H1 (cell line): Measurements from ENCODE around the gene TUBE1. TPM values are rescaled to one million over a fixed set of nuclear protein-coding genes. Genes with fewer than 3 reads are reported as not detected.

Experiments used
- CTCF ChIA-PET: fragments of 300-600 bp; sonication (Branson Sonifier 250); formaldehyde crosslinking; loops from one replicate; lab custom pipeline; 2021; ENCODE audit not compliant: partially characterized antibody; lab: Charles Lee
- POLR2A ChIA-PET: fragments of 300-600 bp; sonication (Branson Sonifier 250); formaldehyde crosslinking; loops from one replicate; lab custom pipeline; 2021; ENCODE audit warnings: inconsistent platforms; ENCODE audit not compliant: partially characterized antibody; lab: Charles Lee
- DNase-seq, 2 experiments: peaks; one replicate each; pipeline versions ENCODE4 v3.0.0 to v3.0.0-alpha.2; 2010 to 2022; ENCODE audit warnings: low spot score in 2 of 2, low read depth in 1 of 2, mixed read lengths in 1 of 2
- FAIRE-seq: peaks from 2 replicates; lab custom pipeline; 2011; peaks lifted over from hg19 to GRCh38; lab: Jason Lieb, UNC
- H2AFZ ChIP-seq: 2 replicates; pipeline ENCODE4 v1.8.1; 2012; ENCODE audit warnings: low read length, inconsistent platforms
- H2AK5ac ChIP-seq: 2 replicates; pipeline ENCODE4 v1.6.1; 2013; ENCODE audit warnings: low read depth, low read length
- H2BK120ac ChIP-seq: replicated peaks from 2 replicates; pipeline ENCODE3; 2013; ENCODE audit warnings: low read depth, low read length, inconsistent platforms
- H2BK12ac ChIP-seq: 2 replicates; pipeline ENCODE4 v1.6.1; 2013; ENCODE audit warnings: low read depth, low read length
- H2BK15ac ChIP-seq: 2 replicates; pipeline ENCODE4 v1.6.1; 2013; ENCODE audit warnings: low read length
- H2BK20ac ChIP-seq: 2 replicates; pipeline ENCODE4 v1.6.1; 2013; ENCODE audit warnings: low read length
- H2BK5ac ChIP-seq: 2 replicates; pipeline ENCODE4 v1.6.1; 2013; ENCODE audit warnings: low read depth, low read length
- H3K14ac ChIP-seq: 2 replicates; pipeline ENCODE4 v1.6.1; 2013; ENCODE audit warnings: inconsistent platforms; ENCODE audit not compliant: insufficient read length
- H3K18ac ChIP-seq: 2 replicates; pipeline ENCODE4 v1.6.1; 2013; ENCODE audit warnings: low read length; ENCODE audit errors: extremely low read depth
- H3K23ac ChIP-seq: 2 replicates; pipeline ENCODE4 v1.6.1; 2013; ENCODE audit warnings: inconsistent platforms; ENCODE audit not compliant: insufficient read length
- H3K23me2 ChIP-seq: 2 replicates; pipeline ENCODE4 v1.6.1; 2013; ENCODE audit warnings: low read depth, low read length
- H3K27ac ChIP-seq: 2 replicates; pipeline ENCODE4 v1.6.1; 2011; ENCODE audit warnings: low read depth, low read length, inconsistent platforms
- H3K27me3 ChIP-seq, 4 experiments: replicated peaks in 1 of 4; 1 replicate in 1 of 4; 2 replicates in 3 of 4; pipeline versions ENCODE4 v1.6.1 to v1.8.1; 2011 to 2013; ENCODE audit warnings: low read length in 3 of 4, mild to moderate bottlenecking in 3 of 4, inconsistent platforms in 2 of 4, mixed read lengths in 2 of 4, moderate library complexity in 1 of 4; ENCODE audit not compliant: control insufficient read depth in 3 of 4, insufficient read depth in 3 of 4; ENCODE audit errors: extremely low read depth in 1 of 4
- H3K36me3 ChIP-seq, 4 experiments: 2 replicates each; pipeline versions ENCODE4 v1.6.1 to v1.8.1; 2011 to 2013; ENCODE audit warnings: mild to moderate bottlenecking in 4 of 4, low read length in 3 of 4, moderate library complexity in 2 of 4, control low read depth in 1 of 4, inconsistent platforms in 1 of 4; ENCODE audit not compliant: insufficient read depth in 4 of 4, control insufficient read depth in 2 of 4
- H3K4ac ChIP-seq: replicated peaks from 2 replicates; pipeline ENCODE3; 2013; ENCODE audit warnings: low read length, low read depth, mixed read lengths, inconsistent platforms; ENCODE audit not compliant: insufficient read length
- H3K4me1 ChIP-seq, 4 experiments: replicated peaks in 1 of 4; 1 replicate in 1 of 4; 2 replicates in 3 of 4; pipeline versions ENCODE4 v1.6.1 to v1.8.1; 2011 to 2013; ENCODE audit warnings: low read length in 3 of 4, inconsistent platforms in 2 of 4, mixed read lengths in 1 of 4; ENCODE audit not compliant: insufficient read depth in 4 of 4, control insufficient read depth in 3 of 4
- H3K4me2 ChIP-seq, 2 experiments: 2 replicates each; pipeline versions ENCODE4 v1.6.1 to v1.8.1; 2011 to 2013; ENCODE audit warnings: low read depth in 2 of 2, low read length in 2 of 2, control low read depth in 1 of 2, inconsistent platforms in 1 of 2, mild to moderate bottlenecking in 1 of 2; ENCODE audit not compliant: insufficient read depth in 1 of 2
- H3K4me3 ChIP-seq, 4 experiments: fragments of 200-600, 300-600 bp in 1 of 4; sonication (generic), shearing (Covaris generic), sonication (Bioruptor Twin) in 1 of 4; 2 replicates each; pipeline versions ENCODE4 v1.5.1 to v1.8.1; 2011 to 2016; ENCODE audit warnings: low read length in 4 of 4, low read depth in 3 of 4, control low read depth in 2 of 4, inconsistent platforms in 2 of 4, mild to moderate bottlenecking in 2 of 4, mixed read lengths in 1 of 4, moderate library complexity in 1 of 4; ENCODE audit not compliant: insufficient read depth in 2 of 4; ENCODE audit errors: extremely low read depth in 1 of 4
- H3K56ac ChIP-seq: replicated peaks from 2 replicates; pipeline ENCODE3; 2013; ENCODE audit warnings: low read depth, mild to moderate bottlenecking, mixed read lengths, low read length, inconsistent platforms; ENCODE audit not compliant: insufficient read length
- H3K79me1 ChIP-seq: 2 replicates; pipeline ENCODE4 v1.6.1; 2013; ENCODE audit warnings: low read depth, low read length, control low read depth
- H3K79me2 ChIP-seq, 2 experiments: 2 replicates each; pipeline versions ENCODE4 v1.6.1 to v1.8.1; 2012 to 2013; ENCODE audit warnings: low read length in 2 of 2, mild to moderate bottlenecking in 2 of 2, inconsistent platforms in 1 of 2; ENCODE audit not compliant: insufficient read depth in 2 of 2, control insufficient read depth in 1 of 2
- H3K9ac ChIP-seq, 4 experiments: replicated peaks in 1 of 4; 1 replicate in 1 of 4; 2 replicates in 3 of 4; pipeline versions ENCODE4 v1.6.1 to v1.8.1; 2011 to 2013; ENCODE audit warnings: low read depth in 3 of 4, low read length in 3 of 4, control low read depth in 2 of 4, mild to moderate bottlenecking in 2 of 4, moderate library complexity in 2 of 4, inconsistent platforms in 1 of 4; ENCODE audit errors: extremely low read depth in 1 of 4
- H3K9me3 ChIP-seq, 2 experiments: 2 replicates each; pipeline versions ENCODE4 v1.6.1 to v1.8.1; 2012 to 2013; ENCODE audit warnings: mild to moderate bottlenecking in 2 of 2, moderate library complexity in 2 of 2, control low read depth in 1 of 2, inconsistent platforms in 1 of 2, low read depth in 1 of 2, low read length in 1 of 2, mixed read lengths in 1 of 2; ENCODE audit not compliant: insufficient read depth in 2 of 2
- H4K20me1 ChIP-seq, 2 experiments: replicated peaks in 1 of 2; 2 replicates each; pipeline versions ENCODE3 to v1.8.1; 2011 to 2013; ENCODE audit warnings: inconsistent platforms in 2 of 2, low read length in 2 of 2, mild to moderate bottlenecking in 1 of 2; ENCODE audit not compliant: insufficient read depth in 2 of 2, control insufficient read depth in 1 of 2
- H4K5ac ChIP-seq: 2 replicates; pipeline ENCODE4 v1.6.1; 2013; ENCODE audit warnings: low read length, low read depth, mixed read lengths, inconsistent platforms; ENCODE audit not compliant: insufficient read length
- H4K8ac ChIP-seq: 2 replicates; pipeline ENCODE4 v1.8.0; 2013; ENCODE audit warnings: mild to moderate bottlenecking, moderate library complexity, low read length, inconsistent platforms; ENCODE audit not compliant: insufficient read depth; ENCODE audit errors: extremely low read depth
- H4K91ac ChIP-seq: replicated peaks from 2 replicates; pipeline ENCODE3; 2013; ENCODE audit warnings: low read length, mixed read lengths, inconsistent platforms; ENCODE audit not compliant: insufficient read length
- CBX8 ChIP-seq: fragments of 300-800, 300-1000 bp; sonication (generic); IDR thresholded peaks from 2 replicates; pipeline ENCODE4 v1.7.1; 2016; ENCODE audit warnings: low read depth, low read length, borderline replicate concordance
- CEBPB ChIP-seq: IDR thresholded peaks from 2 replicates; pipeline ENCODE4 v1.6.1; 2012; ENCODE audit warnings: low read depth, low read length
- CREB1 ChIP-seq: IDR thresholded peaks from 2 replicates; pipeline ENCODE4 v1.6.1; 2012; ENCODE audit warnings: inconsistent platforms
- EGR1 ChIP-seq: IDR thresholded peaks from 2 replicates; pipeline ENCODE4 v1.6.1; 2011; ENCODE audit warnings: low read depth, low read length, borderline replicate concordance
- GTF2F1 ChIP-seq: IDR thresholded peaks from 2 replicates; pipeline ENCODE4 v1.6.1; 2012; ENCODE audit warnings: low read depth, low read length, improper control_type of control experiment, borderline replicate concordance
- HDAC2 ChIP-seq, 2 experiments: fragments of 300-600 bp in 1 of 2; sonication (generic) in 1 of 2; IDR thresholded peaks; 2 replicates each; pipeline ENCODE4 v1.6.1; 2011 to 2012; ENCODE audit warnings: low read depth in 2 of 2, low read length in 2 of 2, mild to moderate bottlenecking in 2 of 2, moderate library complexity in 2 of 2, borderline replicate concordance in 1 of 2, inconsistent platforms in 1 of 2
- PHF8 ChIP-seq: fragments of 200-600 bp; sonication (generic); conservative IDR thresholded peaks from 2 replicates; pipeline ENCODE4 v1.7.1; 2012; ENCODE audit warnings: low read depth, mild to moderate bottlenecking, inconsistent platforms, low read length, moderate library complexity
- POU5F1 ChIP-seq: IDR thresholded peaks from 2 replicates; pipeline ENCODE4 v1.6.1; 2011; ENCODE audit warnings: low read depth, mild to moderate bottlenecking, low read length, moderate library complexity
- RAD21 ChIP-seq, 2 experiments: IDR thresholded peaks in 1 of 2; conservative IDR thresholded peaks in 1 of 2; 2 replicates each; pipeline ENCODE4 v1.6.1; 2011; ENCODE audit warnings: low read depth in 2 of 2, low read length in 2 of 2, improper control_type of control experiment in 1 of 2, inconsistent platforms in 1 of 2, mild to moderate bottlenecking in 1 of 2, moderate library complexity in 1 of 2
- SIRT6 ChIP-seq: IDR thresholded peaks from one replicate; pipeline ENCODE4 v1.7.1; 2012; ENCODE audit warnings: low read length, inconsistent platforms
- SIX5 ChIP-seq: IDR thresholded peaks from 2 replicates; pipeline ENCODE4 v1.6.1; 2011; ENCODE audit warnings: mild to moderate bottlenecking, low read depth, low read length
- WGBS, 2 experiments: shearing (Covaris generic) in 1 of 2; methylation state at CpG; one replicate each; pipeline versions ENCODE4 v1.1.6 to v1.1.7; 2013 to 2015; ENCODE audit warnings: low lambda C conversion rate in 2 of 2, mixed read lengths in 2 of 2, inconsistent platforms in 1 of 2, low coverage in 1 of 2, missing lambda C conversion rate in 1 of 2; ENCODE audit not compliant: insufficient replicate concordance in 2 of 2, insufficient coverage in 1 of 2, insufficient read length in 1 of 2; ENCODE audit errors: extremely low coverage in 1 of 2, missing lambda C conversion rate in 1 of 2; 5-methylcytosine and 5-hydroxymethylcytosine counted together
- polyA plus RNA-seq, 7 experiments: library from polyadenylated mRNA; depleted of rRNA in 3 of 7; stranded (reverse) in 5 of 7; unstranded in 2 of 7; fragments of >200 nt in 5 of 7; fragments of 200-250 nt in 2 of 7; gene quantifications; 1 replicate in 5 of 7; 2 replicates in 1 of 7; 4 replicates in 1 of 7; pipeline versions ENCODE4 v1.2.1 to v1.2.3, GENCODE V29; 2011 to 2013; ENCODE audit warnings: missing spikeins in 2 of 7, mixed read lengths in 2 of 7
- total RNA-seq: library from RNA; stranded (reverse); fragmentation: NEBNext Ultra II Directional; extraction: Animal tissue kit (Norgen Biotek cat#: 25700); gene quantifications from 2 replicates; pipeline ENCODE4 v1.2.1, GENCODE V29; 2021
- TF ChIP-seq, protein P1 (sequence below): IDR thresholded peaks from 2 replicates; pipeline ENCODE4 v1.6.1; 2012; ENCODE audit warnings: low read length, inconsistent platforms

TUBE1 gene
- total and polyA plus RNA-seq, 2 of the 8 experiments (the other 6 are each of a cell fraction or from before 2014, with no cell fraction given) = 8.0 to 15.9 TPM

- DNase-seq (no peak), FAIRE-seq (no peak)
- H3K18ac ChIP-seq = no peak overlapping the region
- H3K9ac ChIP-seq = no peak overlapping the region
- no peak overlapping the region for H2BK5ac ChIP-seq
- H2BK15ac ChIP-seq = no peak overlapping the region
- POLR2A ChIA-PET = no interaction called here
- H3K14ac ChIP-seq = no peak overlapping the region
- H4K5ac ChIP-seq = no peak overlapping the region
- no peak overlapping the region for H2BK120ac ChIP-seq
- no peak overlapping the region for H4K91ac ChIP-seq
- no peak overlapping the region for H3K27ac ChIP-seq
- H3K27me3 ChIP-seq = no peaks in the 10 kb centered on the region
- H3K9me3 ChIP-seq = no peaks in the 10 kb centered on the region
- no peak overlapping the region for H2BK12ac ChIP-seq
- CTCF ChIA-PET = interaction anchor here (0.7 to 1.2 kb wide), 2 partner anchors 205 to 408 kb away, joined by 3 read pairs; no protein-coding TSS in a partner anchor
- H3K4me1 ChIP-seq = no peaks in the 10 kb centered on the region
- H3K4me2 ChIP-seq = no peak overlapping the region
- H3K79me1 ChIP-seq = no peaks in the 10 kb centered on the region
- H3K79me2 ChIP-seq = no peaks in the 10 kb centered on the region
- no peak overlapping the region for H3K4ac ChIP-seq
- H4K20me1 ChIP-seq = no peaks in the 10 kb centered on the region
- H3K23ac ChIP-seq = no peak overlapping the region
- no peaks in the 10 kb centered on the region for H3K23me2 ChIP-seq
- H2AK5ac ChIP-seq = no peak overlapping the region
- no peaks in the 10 kb centered on the region for H3K36me3 ChIP-seq
- H2AFZ ChIP-seq = no peak overlapping the region
- H3K56ac ChIP-seq = no peak overlapping the region
- H2BK20ac ChIP-seq = no peak overlapping the region
- 95% methylated on average over 3 of the region's 3 CpGs; no CpG with 5 or more reads in 1 of the 2 experiments for WGBS, 2 experiments
- H4K8ac ChIP-seq = no peak overlapping the region
- H3K4me3 ChIP-seq = no peak overlapping the region
- TF ChIP-seq, protein P1, sequence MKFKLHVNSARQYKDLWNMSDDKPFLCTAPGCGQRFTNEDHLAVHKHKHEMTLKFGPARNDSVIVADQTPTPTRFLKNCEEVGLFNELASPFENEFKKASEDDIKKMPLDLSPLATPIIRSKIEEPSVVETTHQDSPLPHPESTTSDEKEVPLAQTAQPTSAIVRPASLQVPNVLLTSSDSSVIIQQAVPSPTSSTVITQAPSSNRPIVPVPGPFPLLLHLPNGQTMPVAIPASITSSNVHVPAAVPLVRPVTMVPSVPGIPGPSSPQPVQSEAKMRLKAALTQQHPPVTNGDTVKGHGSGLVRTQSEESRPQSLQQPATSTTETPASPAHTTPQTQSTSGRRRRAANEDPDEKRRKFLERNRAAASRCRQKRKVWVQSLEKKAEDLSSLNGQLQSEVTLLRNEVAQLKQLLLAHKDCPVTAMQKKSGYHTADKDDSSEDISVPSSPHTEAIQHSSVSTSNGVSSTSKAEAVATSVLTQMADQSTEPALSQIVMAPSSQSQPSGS = no peak
- TF ChIP-seq SIX5 = no peak
- TF ChIP-seq RAD21 (IDR thresholded peaks at IDR 0.05 in 1 of 2, conservative IDR thresholded peaks at IDR 0.05 in 1 of 2; ENCODE audit: low read depth in 2 of 2, low read length in 2 of 2) = no peak
- TF ChIP-seq CEBPB = no peak
- no peak for TF ChIP-seq POU5F1
- TF ChIP-seq EGR1 = no peak
- TF ChIP-seq GTF2F1 = no peak
- no peak for TF ChIP-seq SIRT6
- no peak for TF ChIP-seq HDAC2 (IDR thresholded peaks at IDR 0.05; ENCODE audit: borderline replicate concordance in 1 of 2, low read depth in 2 of 2, low read length in 2 of 2)
- TF ChIP-seq PHF8 = no peak
- no peak for TF ChIP-seq CREB1
- no peak for TF ChIP-seq CBX8
Observed at GRCh38 chr6:112114577-112115223, 27.4 kb upstream of the TUBE1 start.
